DOHH2 (cell line): Measurements from ENCODE around the gene MYOF.

ENCODE experiments used
- H3F3A ChIP-seq: fragments of 200-600 bp; sonication (generic), shearing (Covaris generic); 2 replicates; pipeline ENCODE4 v1.6.0; 2016; ENCODE audit warnings: antibody characterized with exemption, mild to moderate bottlenecking; ENCODE audit not compliant: control insufficient read depth, insufficient read depth
- H3K27ac ChIP-seq: fragments of 200-600 bp; sonication (generic); 2 replicates; pipeline ENCODE4 v1.5.1; 2014; ENCODE audit warnings: low read depth, mild to moderate bottlenecking, low read length, moderate library complexity
- H3K27me3 ChIP-seq: fragments of 200-600 bp; sonication (generic); 2 replicates; pipeline ENCODE4 v1.6.1; 2014; ENCODE audit warnings: mild to moderate bottlenecking, low read length, mixed read lengths; ENCODE audit not compliant: control insufficient read depth
- H3K36me3 ChIP-seq: fragments of 200-600 bp; sonication (generic); 2 replicates; pipeline ENCODE4 v1.6.1; 2014; ENCODE audit warnings: mild to moderate bottlenecking, low read length, moderate library complexity, mixed read lengths; ENCODE audit not compliant: control insufficient read depth
- H3K4me1 ChIP-seq: fragments of 200-600 bp; sonication (generic); 2 replicates; pipeline ENCODE4 v1.6.1; 2014; ENCODE audit warnings: mild to moderate bottlenecking, low read length, mixed read lengths; ENCODE audit not compliant: control insufficient read depth
- H3K4me2 ChIP-seq: fragments of 200-600 bp; sonication (generic); 2 replicates; pipeline ENCODE4 v1.6.0; 2014; ENCODE audit warnings: mild to moderate bottlenecking, low read length, moderate library complexity
- H3K4me3 ChIP-seq: fragments of 200-600 bp; sonication (generic); 2 replicates; pipeline ENCODE4 v1.5.1; 2014; ENCODE audit warnings: mild to moderate bottlenecking, low read length, mixed read lengths
- H3K79me2 ChIP-seq: fragments of 200-600 bp; sonication (generic); 2 replicates; pipeline ENCODE4 v1.6.1; 2014; ENCODE audit warnings: mild to moderate bottlenecking, low read length, mixed read lengths; ENCODE audit not compliant: control insufficient read depth
- H3K9me2 ChIP-seq: fragments of 200-600 bp; sonication (generic); replicated peaks from 2 replicates; pipeline ENCODE4 v1.6.1; 2014; ENCODE audit warnings: mild to moderate bottlenecking, low read length, mixed read lengths; ENCODE audit not compliant: control insufficient read depth
- H3K9me3 ChIP-seq: fragments of 200-600 bp; sonication (generic); 2 replicates; pipeline ENCODE4 v1.6.1; 2014; ENCODE audit warnings: antibody characterized with exemption, low read length, mixed read lengths; ENCODE audit not compliant: control insufficient read depth, insufficient read depth
- H4K20me1 ChIP-seq: fragments of 200-600 bp; sonication (generic); 2 replicates; pipeline ENCODE4 v1.6.0; 2014; ENCODE audit warnings: low read depth, mild to moderate bottlenecking, antibody characterized with exemption, low read length, moderate library complexity; ENCODE audit not compliant: control insufficient read depth, insufficient read depth
- CTCF ChIP-seq: fragments of 200-600 bp; sonication (generic); IDR thresholded peaks from one replicate; pipeline ENCODE4 v1.5.1; 2014; ENCODE audit warnings: antibody characterized with exemption, mild to moderate bottlenecking, low read depth, low read length; ENCODE audit not compliant: poor library complexity, severe bottlenecking
- EZH2phosphoT487 ChIP-seq: fragments of 200-600 bp; sonication (generic); IDR thresholded peaks from 2 replicates; pipeline ENCODE4 v1.6.1; 2017; ENCODE audit warnings: borderline replicate concordance, mild to moderate bottlenecking, antibody characterized with exemption, low read length, moderate library complexity, mixed read lengths

MYOF gene

GRCh38 chr10:93337309-93337721 is 144.8 kb downstream of the MYOF start:
- Histone ChIP-seq H3K4me3 (no peak overlapping the region), H3K4me2 (no peak overlapping the region), H3K36me3 (no peaks in the 10 kb centered on the region), H4K20me1 (no peaks in the 10 kb centered on the region), H3K27me3 (peaks cover 7% of the 10 kb centered on the region; the same call in 1 of the 2 replicates), H3K9me2 (no peaks in the 10 kb centered on the region), H3K9me3 (no peaks in the 10 kb centered on the region), H3K27ac (no peak overlapping the region), H3K4me1 (no peaks in the 10 kb centered on the region), H3K79me2 (no peaks in the 10 kb centered on the region), H3F3A (no peaks in the 10 kb centered on the region)
- TF ChIP-seq CTCF, result no peak
- no peak for TF ChIP-seq EZH2phosphoT487

DNA sequence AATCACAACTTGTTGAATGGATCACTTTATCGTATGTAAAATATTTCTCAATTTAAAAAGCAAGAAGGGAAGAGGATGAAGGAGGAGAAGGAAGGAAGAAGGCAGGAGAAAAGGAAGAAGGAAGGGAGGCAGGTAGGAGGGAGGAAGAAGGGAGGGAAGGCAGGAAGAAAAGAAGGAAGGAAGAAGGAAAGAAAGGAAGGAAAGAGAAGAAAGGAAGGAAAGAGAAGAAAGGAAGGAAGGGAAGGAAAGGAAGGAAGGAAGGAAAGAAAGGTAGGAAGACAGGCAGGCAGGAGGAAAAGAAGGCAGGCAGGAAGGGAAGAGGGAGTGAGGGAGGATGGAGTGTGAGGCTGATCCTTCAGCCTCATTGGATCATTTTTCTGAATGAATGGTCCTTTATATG is 145.5 kb downstream of the MYOF start:
- Histone ChIP-seq H3K9me2 (no peaks in the 10 kb centered on the region), H3K27me3 (peaks cover 7% of the 10 kb centered on the region; the same call in 1 of the 2 replicates), H3K4me3 (no peak overlapping the region), H3K4me2 (no peak overlapping the region), H4K20me1 (no peaks in the 10 kb centered on the region), H3K4me1 (no peaks in the 10 kb centered on the region), H3K9me3 (no peaks in the 10 kb centered on the region), H3K27ac (no peak overlapping the region), H3K79me2 (no peaks in the 10 kb centered on the region), H3K36me3 (no peaks in the 10 kb centered on the region), H3F3A (no peaks in the 10 kb centered on the region)
- TF ChIP-seq CTCF (no peak), EZH2phosphoT487 (no peak)

GRCh38 chr10:93336110-93336509 is 146.0 kb downstream of the MYOF start:
- Histone ChIP-seq H3F3A (no peaks in the 10 kb centered on the region), H4K20me1 (no peaks in the 10 kb centered on the region), H3K9me3 (no peaks in the 10 kb centered on the region), H3K36me3 (no peaks in the 10 kb centered on the region), H3K9me2 (no peaks in the 10 kb centered on the region), H3K27me3 (peaks cover 7% of the 10 kb centered on the region; the same call in 1 of the 2 replicates), H3K4me2 (no peak overlapping the region), H3K4me3 (no peak overlapping the region), H3K4me1 (no peaks in the 10 kb centered on the region), H3K27ac (no peak overlapping the region), H3K79me2 (no peaks in the 10 kb centered on the region)
- no peak for TF ChIP-seq EZH2phosphoT487
- TF ChIP-seq CTCF, result no peak
